Colonic mucosa (tissue), 4 donors: Measurements from ENCODE around the gene PPFIBP2. TPM values are rescaled to one million over a fixed set of nuclear protein-coding genes. Genes with fewer than 3 reads are reported as not detected.

Experiments used
- DNase-seq: peaks from one replicate; pipeline ENCODE4 v3.0.0-alpha.2; 2020
- H3K27ac ChIP-seq: fragments of 200-600 bp; one replicate; pipeline ENCODE4 v1.8.0; 2021
- H3K27me3 ChIP-seq: fragments of 200-600 bp; one replicate; pipeline ENCODE4 v1.8.0; 2021
- H3K36me3 ChIP-seq: fragments of 200-600 bp; one replicate; pipeline ENCODE4 v1.8.0; 2021
- H3K4me1 ChIP-seq: fragments of 200-600 bp; one replicate; pipeline ENCODE4 v1.8.0; 2021; ENCODE audit warnings: mild to moderate bottlenecking
- H3K4me3 ChIP-seq: fragments of 200-600 bp; one replicate; pipeline ENCODE4 v1.8.0; 2021
- H3K9ac ChIP-seq, 2 donors: one replicate each; pipeline ENCODE4 v1.7.0; 2013; ENCODE audit warnings: control low read depth in 2 of 2, low read depth in 2 of 2, low read length in 2 of 2
- H3K9me3 ChIP-seq: fragments of 200-600 bp; one replicate; pipeline ENCODE4 v1.8.0; 2021
- intact Hi-C: fragments of 100-400 bp; cut with DNase I; formaldehyde crosslinking; loops from one replicate; pipeline ENCODE4 v1.14.1; 2022
- total RNA-seq, 2 donors: library from RNA; stranded (reverse); fragmentation: NEBNext Ultra II Directional in 1 of 2; extraction: Animal tissue kit (Norgen Biotek cat#: 25700) in 1 of 2; gene quantifications; one replicate each; pipeline ENCODE4 v1.2.1, GENCODE V29; 2021
- TF ChIP-seq, protein P1 (sequence below): fragments of 200-600 bp; IDR thresholded peaks from one replicate; pipeline ENCODE4 v1.8.0; 2022; ENCODE audit warnings: antibody characterized with exemption, mild to moderate bottlenecking
- donor health status: healthy.
- donor health status: DM: no; HTN: no; CAD: no.
- donor health status: DM: no; HTN: no; CAD: no.

Gene PPFIBP2
- total RNA-seq, 2 donors from 2014 or later, result 54.0 to 67.9 TPM

DNA sequence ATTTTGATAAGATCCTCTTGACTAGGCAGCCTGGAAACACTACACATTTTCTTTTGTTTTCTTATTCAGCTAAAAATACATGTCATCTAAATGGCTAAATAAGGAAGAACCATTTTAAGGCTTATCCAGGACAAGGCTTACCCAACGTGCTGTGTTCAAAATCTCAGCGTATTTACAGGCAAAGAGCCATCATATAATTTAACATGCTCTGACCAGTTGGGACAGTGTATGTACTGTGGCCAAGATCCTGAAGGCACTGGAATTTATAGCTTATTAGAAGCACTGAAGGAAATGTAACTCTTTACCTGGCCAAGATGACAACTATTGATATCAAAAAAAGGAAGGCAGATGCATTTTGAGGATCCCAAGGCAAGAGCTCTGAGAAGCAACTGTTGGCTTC lies 71.1 kb downstream of the PPFIBP2 start:
- no peaks in the 10 kb centered on the region for H3K27me3 ChIP-seq
- no peak for DNase-seq
- intact Hi-C loops, result no loop called here
- no peak overlapping the region for H3K4me3 ChIP-seq
- no peaks in the 10 kb centered on the region for H3K9me3 ChIP-seq
- no peak overlapping the region for H3K9ac ChIP-seq
- H3K4me1 ChIP-seq, result no peaks in the 10 kb centered on the region
- H3K36me3 ChIP-seq, result no peaks in the 10 kb centered on the region
- TF ChIP-seq, protein P1, sequence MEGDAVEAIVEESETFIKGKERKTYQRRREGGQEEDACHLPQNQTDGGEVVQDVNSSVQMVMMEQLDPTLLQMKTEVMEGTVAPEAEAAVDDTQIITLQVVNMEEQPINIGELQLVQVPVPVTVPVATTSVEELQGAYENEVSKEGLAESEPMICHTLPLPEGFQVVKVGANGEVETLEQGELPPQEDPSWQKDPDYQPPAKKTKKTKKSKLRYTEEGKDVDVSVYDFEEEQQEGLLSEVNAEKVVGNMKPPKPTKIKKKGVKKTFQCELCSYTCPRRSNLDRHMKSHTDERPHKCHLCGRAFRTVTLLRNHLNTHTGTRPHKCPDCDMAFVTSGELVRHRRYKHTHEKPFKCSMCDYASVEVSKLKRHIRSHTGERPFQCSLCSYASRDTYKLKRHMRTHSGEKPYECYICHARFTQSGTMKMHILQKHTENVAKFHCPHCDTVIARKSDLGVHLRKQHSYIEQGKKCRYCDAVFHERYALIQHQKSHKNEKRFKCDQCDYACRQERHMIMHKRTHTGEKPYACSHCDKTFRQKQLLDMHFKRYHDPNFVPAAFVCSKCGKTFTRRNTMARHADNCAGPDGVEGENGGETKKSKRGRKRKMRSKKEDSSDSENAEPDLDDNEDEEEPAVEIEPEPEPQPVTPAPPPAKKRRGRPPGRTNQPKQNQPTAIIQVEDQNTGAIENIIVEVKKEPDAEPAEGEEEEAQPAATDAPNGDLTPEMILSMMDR, result no peak
- no peak overlapping the region for H3K27ac ChIP-seq

DNA sequence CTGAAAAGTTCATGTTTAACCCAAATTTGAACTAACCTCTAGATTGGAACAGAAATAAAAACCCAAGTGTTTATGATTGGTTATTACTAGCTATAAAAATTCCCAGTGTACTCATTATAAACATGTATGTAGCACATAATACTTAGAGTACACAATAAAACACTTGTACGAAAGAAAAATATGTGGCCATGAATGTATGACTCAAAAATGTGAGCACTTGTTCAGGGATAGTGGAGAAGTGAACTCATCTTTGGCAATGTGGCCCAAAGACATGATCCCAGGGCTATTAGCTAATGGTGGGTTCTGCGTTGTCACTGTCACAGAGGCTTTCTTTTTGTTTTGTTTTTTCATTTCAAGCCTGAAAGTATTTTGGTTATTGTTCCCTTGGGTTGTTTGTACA lies 72.0 kb downstream of the PPFIBP2 start:
- no peaks in the 10 kb centered on the region for H3K9me3 ChIP-seq
- no peak for DNase-seq
- TF ChIP-seq, protein P1, result no peak
- no peaks in the 10 kb centered on the region for H3K36me3 ChIP-seq
- no peak overlapping the region for H3K4me3 ChIP-seq
- no peak overlapping the region for H3K9ac ChIP-seq
- no peaks in the 10 kb centered on the region for H3K27me3 ChIP-seq
- intact Hi-C loops, result no loop called here
- H3K4me1 ChIP-seq, result no peaks in the 10 kb centered on the region
- no peak overlapping the region for H3K27ac ChIP-seq

DNA sequence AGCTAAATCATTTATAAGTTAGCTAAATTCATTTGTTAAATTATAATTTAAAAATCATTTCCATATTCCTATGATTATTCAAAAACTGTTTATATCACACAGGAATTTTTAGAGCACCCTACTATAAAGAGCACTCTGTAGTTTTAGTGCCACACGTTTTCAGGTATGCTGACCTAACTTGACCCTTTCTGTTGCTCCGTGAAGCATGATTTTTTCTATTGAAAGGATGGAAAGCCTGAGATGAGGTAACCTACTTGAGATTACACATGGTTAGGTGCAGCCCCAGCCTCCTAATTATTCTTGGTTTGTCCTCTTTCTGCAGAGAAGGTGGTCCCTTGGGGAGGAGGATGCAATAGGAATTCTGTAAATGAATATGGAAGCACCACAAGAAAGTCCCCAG lies 72.6 kb downstream of the PPFIBP2 start:
- Histone ChIP-seq H3K4me3 (no peak overlapping the region), H3K36me3 (no peaks in the 10 kb centered on the region), H3K27ac (no peak overlapping the region), H3K27me3 (no peaks in the 10 kb centered on the region), H3K9ac (no peak overlapping the region), H3K4me1 (no peaks in the 10 kb centered on the region), H3K9me3 (no peaks in the 10 kb centered on the region)
- TF ChIP-seq, protein P1, result no peak
- DNase-seq, result no peak
- intact Hi-C loops, result no loop called here

DNA sequence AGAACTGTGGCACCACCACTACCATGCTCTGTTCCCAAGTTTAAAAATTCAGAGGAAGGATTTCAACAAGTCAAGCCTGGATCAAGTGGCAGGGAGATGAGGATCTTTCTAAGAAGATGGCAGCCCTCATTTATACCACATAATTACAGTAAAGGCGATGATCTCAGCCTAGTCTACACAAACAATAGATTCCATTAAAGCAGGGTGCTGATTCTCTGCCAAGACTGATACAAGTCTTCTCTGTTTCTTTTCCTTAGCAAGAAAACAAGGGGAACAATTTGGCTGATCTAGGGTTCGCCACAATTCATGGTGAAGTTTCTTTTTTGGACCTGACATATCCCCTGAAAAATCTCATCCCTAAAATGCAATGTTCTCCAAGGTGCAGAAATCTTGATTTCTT lies 73.9 kb downstream of the PPFIBP2 start:
- H3K9ac ChIP-seq, result no peak overlapping the region
- no peaks in the 10 kb centered on the region for H3K36me3 ChIP-seq
- H3K4me1 ChIP-seq, result peaks cover 7% of the 10 kb centered on the region
- TF ChIP-seq, protein P1, result no peak
- H3K27me3 ChIP-seq, result no peaks in the 10 kb centered on the region
- intact Hi-C loops, result no loop called here
- no peaks in the 10 kb centered on the region for H3K9me3 ChIP-seq
- no peak for DNase-seq
- H3K27ac ChIP-seq, result no peak overlapping the region
- H3K4me3 ChIP-seq, result no peak overlapping the region

DNA sequence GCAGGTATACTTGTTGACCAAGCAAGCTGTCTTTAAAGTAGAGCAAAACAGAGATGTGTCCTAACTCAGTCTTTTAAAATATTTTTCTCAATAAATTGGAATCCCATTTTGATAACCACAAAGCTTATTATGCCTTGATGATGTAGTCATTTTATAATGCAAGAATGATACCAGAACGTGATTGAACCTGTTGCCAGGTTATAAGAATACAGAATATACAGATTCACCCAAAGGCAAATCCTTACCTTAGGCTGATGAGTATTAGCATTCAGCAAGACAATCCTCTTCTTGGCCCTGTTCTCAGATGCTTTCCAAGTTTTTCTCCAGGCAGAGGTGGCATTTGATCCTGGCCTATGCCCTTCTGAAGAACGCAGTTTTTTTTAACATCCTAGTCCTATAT lies 76.1 kb downstream of the PPFIBP2 start:
- TF ChIP-seq, protein P1, result no peak
- DNase-seq, result no peak

DNA sequence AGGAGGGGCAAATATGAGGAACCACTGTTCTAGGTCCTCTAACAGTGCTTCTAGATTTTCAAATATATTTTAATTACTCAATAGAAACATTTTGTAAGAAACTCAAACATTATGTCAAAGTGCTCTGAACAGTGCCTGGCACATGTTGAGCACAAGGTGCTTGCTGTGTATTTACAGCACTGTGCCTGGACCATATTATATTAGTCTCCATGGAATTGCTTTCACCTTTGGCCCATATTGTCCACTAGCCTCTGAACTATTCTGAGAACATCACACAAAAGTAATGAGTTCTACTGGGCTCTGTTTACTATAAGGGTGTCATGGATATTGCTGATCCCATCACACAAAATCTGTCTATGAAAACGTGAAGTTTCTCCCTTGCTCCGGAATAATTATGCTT lies 76.7 kb downstream of the PPFIBP2 start:
- TF ChIP-seq, protein P1, result no peak
- H3K4me3 ChIP-seq, result no peak overlapping the region
- H3K27ac ChIP-seq, result no peak overlapping the region
- no peak for DNase-seq
- H3K27me3 ChIP-seq, result no peaks in the 10 kb centered on the region
- intact Hi-C loops, result no loop called here
- H3K9me3 ChIP-seq, result no peaks in the 10 kb centered on the region
- peaks cover 7% of the 10 kb centered on the region for H3K4me1 ChIP-seq
- H3K36me3 ChIP-seq, result no peaks in the 10 kb centered on the region
- no peak overlapping the region for H3K9ac ChIP-seq

More for the DNA sequence above, 76.1 kb downstream of the PPFIBP2 start:
- H3K27me3 ChIP-seq, result no peaks in the 10 kb centered on the region
- H3K27ac ChIP-seq, result no peak overlapping the region
- no peak overlapping the region for H3K4me3 ChIP-seq
- H3K9ac ChIP-seq, result no peak overlapping the region
- peaks cover 7% of the 10 kb centered on the region for H3K4me1 ChIP-seq
- no peaks in the 10 kb centered on the region for H3K9me3 ChIP-seq
- H3K36me3 ChIP-seq, result no peaks in the 10 kb centered on the region
- intact Hi-C loops, result no loop called here
